OCI-LY3 (cell line): ENCODE measurements around the gene SLC5A6.

Experiments
- EZH2phosphoT487 ChIP-seq: fragments of 200-600 bp; shearing (Covaris generic); IDR thresholded peaks from 2 replicates; pipeline ENCODE4 v1.6.1; 2018; ENCODE audit warnings: antibody characterized with exemption, mixed run types, low read depth
- TF ChIP-seq, protein P1 (sequence below): fragments of 200-600, 300-600 bp; sonication (generic); IDR thresholded peaks from 2 replicates; pipeline ENCODE4 v1.5.1; 2014; ENCODE audit warnings: antibody characterized with exemption, low read length, low read depth

DNA sequence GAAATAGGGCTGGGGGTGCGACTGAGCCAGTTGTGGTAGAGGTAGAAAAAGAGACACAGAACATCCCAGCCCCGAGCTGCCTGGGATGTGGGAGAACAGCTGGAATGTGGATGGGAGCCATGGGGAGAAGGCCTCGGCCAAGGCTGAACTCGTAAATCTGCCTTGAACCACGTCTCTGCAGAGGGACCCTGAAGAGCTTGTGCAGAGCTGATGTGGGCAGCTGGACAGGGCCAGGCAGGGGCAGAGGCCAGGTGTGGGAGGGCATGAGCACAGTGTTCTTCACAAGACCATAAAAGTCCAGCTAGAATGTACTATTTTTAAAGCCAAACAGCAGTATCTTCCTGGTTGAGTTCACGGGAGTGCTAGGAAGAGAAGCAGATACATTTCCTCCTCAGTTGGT lies 57.6 kb downstream of the SLC5A6 start:
- TF ChIP-seq, protein P1, sequence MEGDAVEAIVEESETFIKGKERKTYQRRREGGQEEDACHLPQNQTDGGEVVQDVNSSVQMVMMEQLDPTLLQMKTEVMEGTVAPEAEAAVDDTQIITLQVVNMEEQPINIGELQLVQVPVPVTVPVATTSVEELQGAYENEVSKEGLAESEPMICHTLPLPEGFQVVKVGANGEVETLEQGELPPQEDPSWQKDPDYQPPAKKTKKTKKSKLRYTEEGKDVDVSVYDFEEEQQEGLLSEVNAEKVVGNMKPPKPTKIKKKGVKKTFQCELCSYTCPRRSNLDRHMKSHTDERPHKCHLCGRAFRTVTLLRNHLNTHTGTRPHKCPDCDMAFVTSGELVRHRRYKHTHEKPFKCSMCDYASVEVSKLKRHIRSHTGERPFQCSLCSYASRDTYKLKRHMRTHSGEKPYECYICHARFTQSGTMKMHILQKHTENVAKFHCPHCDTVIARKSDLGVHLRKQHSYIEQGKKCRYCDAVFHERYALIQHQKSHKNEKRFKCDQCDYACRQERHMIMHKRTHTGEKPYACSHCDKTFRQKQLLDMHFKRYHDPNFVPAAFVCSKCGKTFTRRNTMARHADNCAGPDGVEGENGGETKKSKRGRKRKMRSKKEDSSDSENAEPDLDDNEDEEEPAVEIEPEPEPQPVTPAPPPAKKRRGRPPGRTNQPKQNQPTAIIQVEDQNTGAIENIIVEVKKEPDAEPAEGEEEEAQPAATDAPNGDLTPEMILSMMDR = no peak
- no peak for TF ChIP-seq EZH2phosphoT487
